ENCODE data around the gene PRKN. TPM values are rescaled to one million over a fixed set of nuclear protein-coding genes. Genes with fewer than 3 reads are reported as not detected.

Gene PRKN
- total and polyA plus RNA-seq, 2 donors (not counting 1 experiment from before 2014, with no cell fraction given), result 0.43 to 4.6 TPM

DNA sequence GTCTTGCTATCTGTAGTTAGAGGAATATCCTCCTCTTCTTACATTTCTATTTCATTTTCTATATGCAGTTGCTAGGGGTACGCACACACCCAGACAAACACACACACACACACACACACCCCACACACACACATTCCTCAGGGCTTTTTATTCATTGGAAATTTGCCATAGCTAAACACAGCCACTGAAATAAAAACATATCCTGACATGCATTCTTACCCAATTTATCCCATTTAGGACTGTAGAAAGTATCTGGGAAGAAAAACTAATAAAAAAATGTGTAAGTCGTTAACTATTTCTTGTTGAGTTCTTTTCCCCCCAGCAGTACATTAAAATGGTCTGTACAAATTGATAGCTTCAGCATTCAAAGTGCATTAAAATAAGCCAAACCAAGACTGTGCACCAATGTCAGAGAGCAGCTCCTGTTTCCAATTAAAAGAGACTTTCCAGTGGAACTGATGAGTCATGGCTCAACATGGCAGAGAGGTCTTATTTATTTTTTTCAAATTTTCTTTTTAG lies 1095.8 kb downstream of the PRKN start:
- Histone ChIP-seq H3K4me3 (replicated peaks in 1 of 4; ENCODE audit: control extremely low read depth in 1 of 4, insufficient read depth in 1 of 4, low read depth in 3 of 4, low read length in 4 of 4) (no peak overlapping the region), H3K9ac (ENCODE audit: insufficient read depth, low read length) (no peak overlapping the region), H3K36me3 (ENCODE audit: control insufficient read depth, insufficient read depth, low read length) (no peaks in the 10 kb centered on the region), H3K27ac (ENCODE audit: insufficient read depth, low read length) (peak overlapping the region; percentile 19), H3K79me2 (ENCODE audit: control insufficient read depth, insufficient read depth, low read length) (no peaks in the 10 kb centered on the region), H4K20me1 (ENCODE audit: control insufficient read depth, extremely low read depth, insufficient read depth, low read length) (no peaks in the 10 kb centered on the region), H3K9me3 (ENCODE audit: control insufficient read depth, insufficient read depth, low read depth, low read length) (no peaks in the 10 kb centered on the region), H2AFZ (ENCODE audit: low read length) (no peak overlapping the region), H3K27me3 (ENCODE audit: control insufficient read depth, insufficient read depth, low read length) (no peaks in the 10 kb centered on the region), H3K4me1 (ENCODE audit: control insufficient read depth, extremely low read depth, insufficient read depth, low read length) (peaks cover 4% of the 10 kb centered on the region), H3K4me2 (ENCODE audit: extremely low read depth, insufficient read depth, low read length) (peak overlapping the region; percentile 46)
- TF ChIP-seq, protein P1, sequence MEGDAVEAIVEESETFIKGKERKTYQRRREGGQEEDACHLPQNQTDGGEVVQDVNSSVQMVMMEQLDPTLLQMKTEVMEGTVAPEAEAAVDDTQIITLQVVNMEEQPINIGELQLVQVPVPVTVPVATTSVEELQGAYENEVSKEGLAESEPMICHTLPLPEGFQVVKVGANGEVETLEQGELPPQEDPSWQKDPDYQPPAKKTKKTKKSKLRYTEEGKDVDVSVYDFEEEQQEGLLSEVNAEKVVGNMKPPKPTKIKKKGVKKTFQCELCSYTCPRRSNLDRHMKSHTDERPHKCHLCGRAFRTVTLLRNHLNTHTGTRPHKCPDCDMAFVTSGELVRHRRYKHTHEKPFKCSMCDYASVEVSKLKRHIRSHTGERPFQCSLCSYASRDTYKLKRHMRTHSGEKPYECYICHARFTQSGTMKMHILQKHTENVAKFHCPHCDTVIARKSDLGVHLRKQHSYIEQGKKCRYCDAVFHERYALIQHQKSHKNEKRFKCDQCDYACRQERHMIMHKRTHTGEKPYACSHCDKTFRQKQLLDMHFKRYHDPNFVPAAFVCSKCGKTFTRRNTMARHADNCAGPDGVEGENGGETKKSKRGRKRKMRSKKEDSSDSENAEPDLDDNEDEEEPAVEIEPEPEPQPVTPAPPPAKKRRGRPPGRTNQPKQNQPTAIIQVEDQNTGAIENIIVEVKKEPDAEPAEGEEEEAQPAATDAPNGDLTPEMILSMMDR (conservative IDR thresholded peaks at IDR 0.05 in 1 of 2, IDR thresholded peaks at IDR 0.05 in 1 of 2; ENCODE audit: low read depth in 1 of 2, low read length in 2 of 2), result no peak
- no peak for TF ChIP-seq EZH2 (IDR thresholded peaks at IDR 0.05; ENCODE audit: low read length, missing control alignments)
- peak; percentile 88 to 89 for DNase-seq (ENCODE audit: low read depth in 2 of 2)

DNA sequence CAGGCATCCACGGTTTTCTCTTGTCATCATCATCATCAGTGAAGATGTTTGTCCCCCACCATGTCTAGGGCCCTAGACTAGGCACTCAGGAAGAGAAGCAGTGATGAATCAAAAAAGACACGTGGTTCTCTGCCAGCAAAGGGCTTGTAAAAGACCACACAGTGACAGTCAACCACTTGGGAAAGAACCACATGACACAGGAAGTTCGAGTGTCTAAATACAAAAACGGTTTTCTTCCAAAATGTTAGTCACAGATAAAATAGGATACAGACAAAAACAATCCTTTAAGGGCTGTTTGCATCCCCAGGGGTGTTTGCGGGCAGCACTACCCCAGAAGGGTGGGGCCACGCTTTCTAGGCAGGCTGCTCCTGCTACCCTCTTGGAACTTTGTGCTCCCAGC lies 1096.9 kb downstream of the PRKN start:
- Histone ChIP-seq H3K9me3 (ENCODE audit: control insufficient read depth, insufficient read depth, low read depth, low read length) (no peaks in the 10 kb centered on the region), H3K27me3 (ENCODE audit: control insufficient read depth, insufficient read depth, low read length) (no peaks in the 10 kb centered on the region), H3K27ac (ENCODE audit: insufficient read depth, low read length) (no peak overlapping the region), H3K4me1 (ENCODE audit: control insufficient read depth, extremely low read depth, insufficient read depth, low read length) (peaks cover 4% of the 10 kb centered on the region), H3K9ac (ENCODE audit: insufficient read depth, low read length) (no peak overlapping the region), H2AFZ (ENCODE audit: low read length) (no peak overlapping the region), H3K36me3 (ENCODE audit: control insufficient read depth, insufficient read depth, low read length) (no peaks in the 10 kb centered on the region), H3K4me2 (ENCODE audit: extremely low read depth, insufficient read depth, low read length) (no peak overlapping the region), H4K20me1 (ENCODE audit: control insufficient read depth, extremely low read depth, insufficient read depth, low read length) (no peaks in the 10 kb centered on the region), H3K79me2 (ENCODE audit: control insufficient read depth, insufficient read depth, low read length) (no peaks in the 10 kb centered on the region), H3K4me3 (replicated peaks in 1 of 4; ENCODE audit: control extremely low read depth in 1 of 4, insufficient read depth in 1 of 4, low read depth in 3 of 4, low read length in 4 of 4) (no peak overlapping the region)
- DNase-seq (ENCODE audit: low read depth in 2 of 2), result peak in 1 of 2 donors; percentile 6
- TF ChIP-seq EZH2 (IDR thresholded peaks at IDR 0.05; ENCODE audit: low read length, missing control alignments), result no peak
- TF ChIP-seq, protein P1 (conservative IDR thresholded peaks at IDR 0.05 in 1 of 2, IDR thresholded peaks at IDR 0.05 in 1 of 2; ENCODE audit: low read depth in 1 of 2, low read length in 2 of 2), result no peak

DNA sequence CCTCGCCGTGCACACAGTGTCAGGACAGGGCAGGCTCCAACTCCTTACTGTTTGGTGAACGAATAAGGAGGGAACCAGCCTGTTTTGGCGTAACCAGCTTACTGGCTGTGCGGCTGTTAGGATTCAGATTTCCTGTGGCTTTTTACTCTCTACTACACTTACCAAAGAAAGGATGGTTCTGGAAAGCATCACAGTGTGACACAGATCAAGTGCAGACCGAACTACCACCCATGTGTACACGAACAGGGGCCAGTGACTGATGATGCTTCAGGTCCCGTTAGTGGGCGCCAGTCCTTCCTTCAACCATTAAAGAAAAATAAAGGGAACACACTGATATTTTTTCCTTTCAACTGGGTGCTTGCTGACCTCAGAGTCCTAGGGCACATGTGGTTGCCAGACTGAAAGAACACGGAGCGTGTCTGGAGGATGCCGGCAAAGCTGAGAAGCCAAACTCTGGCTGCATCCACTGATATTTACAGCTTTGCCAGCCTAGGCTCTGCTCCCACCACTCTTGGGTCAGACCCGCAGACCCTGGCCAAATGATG lies 1101.4 kb downstream of the PRKN start:
- no peak overlapping the region for H2AFZ ChIP-seq (ENCODE audit: low read length)
- peaks cover 3% of the 10 kb centered on the region for H3K4me1 ChIP-seq (ENCODE audit: control insufficient read depth, extremely low read depth, insufficient read depth, low read length)
- H3K27ac ChIP-seq (ENCODE audit: insufficient read depth, low read length), result no peak overlapping the region
- H4K20me1 ChIP-seq (ENCODE audit: control insufficient read depth, extremely low read depth, insufficient read depth, low read length), result no peaks in the 10 kb centered on the region
- DNase-seq (ENCODE audit: low read depth in 2 of 2), result no peak
- no peak overlapping the region for H3K4me3 ChIP-seq (replicated peaks in 1 of 4; ENCODE audit: control extremely low read depth in 1 of 4, insufficient read depth in 1 of 4, low read depth in 3 of 4, low read length in 4 of 4)
- no peaks in the 10 kb centered on the region for H3K27me3 ChIP-seq (ENCODE audit: control insufficient read depth, insufficient read depth, low read length)
- TF ChIP-seq EZH2 (IDR thresholded peaks at IDR 0.05; ENCODE audit: low read length, missing control alignments), result no peak
- TF ChIP-seq, protein P1 (conservative IDR thresholded peaks at IDR 0.05 in 1 of 2, IDR thresholded peaks at IDR 0.05 in 1 of 2; ENCODE audit: low read depth in 1 of 2, low read length in 2 of 2), result no peak
- no peak overlapping the region for H3K9ac ChIP-seq (ENCODE audit: insufficient read depth, low read length)
- no peaks in the 10 kb centered on the region for H3K9me3 ChIP-seq (ENCODE audit: control insufficient read depth, insufficient read depth, low read depth, low read length)
- no peaks in the 10 kb centered on the region for H3K36me3 ChIP-seq (ENCODE audit: control insufficient read depth, insufficient read depth, low read length)
- no peak overlapping the region for H3K4me2 ChIP-seq (ENCODE audit: extremely low read depth, insufficient read depth, low read length)
- H3K79me2 ChIP-seq (ENCODE audit: control insufficient read depth, insufficient read depth, low read length), result no peaks in the 10 kb centered on the region

Data from fibroblast of lung (primary cell).